ENCODE measurements around the gene ARHGAP8. TPM values are rescaled to one million over a fixed set of nuclear protein-coding genes. Genes with fewer than 3 reads are reported as not detected.

The ARHGAP8 gene
- total and polyA plus RNA-seq, 2 donors (not counting 3 experiments of a cell fraction or from before 2014, with no cell fraction given): not detected

DNA sequence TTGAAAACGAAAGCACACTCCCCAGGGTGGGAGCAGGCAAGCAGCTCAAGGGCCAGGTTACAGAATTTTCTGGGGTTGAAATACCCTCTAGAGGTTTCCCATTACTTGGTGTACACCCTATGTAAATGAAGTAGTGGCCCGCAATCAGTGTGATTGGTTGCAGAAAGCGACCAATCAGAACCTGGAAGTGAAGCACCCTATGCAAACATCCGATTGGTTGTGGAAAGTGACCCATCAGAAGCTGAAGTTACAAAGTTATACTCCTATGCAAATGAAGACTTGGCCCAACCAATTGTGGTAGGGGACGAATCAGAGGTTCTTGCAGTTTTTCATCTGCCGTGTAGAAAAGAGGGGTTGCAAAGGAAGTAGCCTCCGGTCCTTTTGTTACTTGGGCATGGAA is 31.2 kb upstream of the ARHGAP8 start:
- no peaks in the 10 kb centered on the region for H3K9me1 ChIP-seq (replicated peaks; ENCODE audit: control insufficient read depth, extremely low read depth, insufficient read depth, low read length)
- no peaks in the 10 kb centered on the region for H4K20me1 ChIP-seq (replicated peaks; ENCODE audit: control insufficient read depth, extremely low read depth, insufficient read depth, low read length)
- intact Hi-C loops (cut with micrococcal nuclease): no loop called here
- no peak overlapping the region for H2AFZ ChIP-seq (ENCODE audit: low read depth, low read length)
- H3K27ac ChIP-seq (ENCODE audit: insufficient read depth, low read depth, low read length): no peak overlapping the region
- ChIA-PET POLR2A (no interaction called here), CTCF (no interaction called here)
- no peak overlapping the region for H3K4me3 ChIP-seq (replicated peaks in 1 of 3; ENCODE audit: insufficient read depth in 1 of 3, low read depth in 1 of 3, low read length in 3 of 3)
- TF ChIP-seq JUN (IDR thresholded peaks at IDR 0.05; ENCODE audit: borderline replicate concordance, insufficient read depth, insufficient read length, low read depth) (no peak), GATA2 (IDR thresholded peaks at IDR 0.05; ENCODE audit: insufficient read depth, insufficient read length, low read depth, low read length) (no peak), MYC (IDR thresholded peaks at IDR 0.05; ENCODE audit: low read depth, low read length) (no peak), POLR2AphosphoS5 (IDR thresholded peaks at IDR 0.05; ENCODE audit: insufficient read depth, low read depth, low read length) (no peak), CTCF (IDR thresholded peaks at IDR 0.05; ENCODE audit: extremely low read depth in 1 of 2, insufficient read depth in 1 of 2, low read depth in 1 of 2, low read length in 2 of 2) (no peak), EZH2 (IDR thresholded peaks at IDR 0.05; ENCODE audit: borderline replicate concordance, low read depth, low read length, severe bottlenecking) (no peak), FOS (IDR thresholded peaks at IDR 0.05; ENCODE audit: borderline replicate concordance, insufficient read depth, low read length) (no peak), POLR2A (IDR thresholded peaks at IDR 0.05; ENCODE audit: low read depth, low read length) (no peak)
- TF ChIP-seq, protein P1, sequence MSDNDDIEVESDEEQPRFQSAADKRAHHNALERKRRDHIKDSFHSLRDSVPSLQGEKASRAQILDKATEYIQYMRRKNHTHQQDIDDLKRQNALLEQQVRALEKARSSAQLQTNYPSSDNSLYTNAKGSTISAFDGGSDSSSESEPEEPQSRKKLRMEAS (IDR thresholded peaks at IDR 0.05; ENCODE audit: insufficient read depth, insufficient read length): no peak
- no peak overlapping the region for H3K9ac ChIP-seq (replicated peaks; ENCODE audit: extremely low read depth, insufficient read depth, low read length)
- no peaks in the 10 kb centered on the region for H3K9me3 ChIP-seq (replicated peaks; ENCODE audit: control insufficient read depth, insufficient read depth, low read length)
- DNase-seq (ENCODE audit: low read depth, low spot score) (no peak), FAIRE-seq (peak; percentile 28)
- no peaks in the 10 kb centered on the region for H3K27me3 ChIP-seq (ENCODE audit: control insufficient read depth in 2 of 2, insufficient read depth in 2 of 2, low read length in 2 of 2)
- H3K79me2 ChIP-seq (ENCODE audit: control insufficient read depth, insufficient read depth, low read length): no peaks in the 10 kb centered on the region
- no peaks in the 10 kb centered on the region for H3K4me1 ChIP-seq (ENCODE audit: control insufficient read depth, extremely low read depth, insufficient read depth, low read length)
- H3K36me3 ChIP-seq (ENCODE audit: control insufficient read depth in 2 of 2, extremely low read depth in 1 of 2, insufficient read depth in 2 of 2, low read length in 2 of 2): no peaks in the 10 kb centered on the region
- no TSS peak for BruUV-seq (replicated peaks)
- dilution Hi-C loops (cut with MboI; ENCODE audit: extremely low pct_ligation_motif_present, low sequenced_read_pairs): no loop called here
- no peak overlapping the region for H3K4me2 ChIP-seq (ENCODE audit: insufficient read depth, low read length)
